Left renal pelvis (tissue), 4 donors: ENCODE results near the gene USP2. TPM values are rescaled to one million over a fixed set of nuclear protein-coding genes. Genes with fewer than 3 reads are reported as not detected.

Experiments used
- DNase-seq, 4 donors: peaks; one replicate each; pipeline ENCODE4 v3.0.0-alpha.2; 2013; ENCODE audit warnings: low read depth in 4 of 4, low spot score in 3 of 4
- polyA plus RNA-seq, 4 donors: library from polyadenylated mRNA; unstranded; fragments of 120-200 nt; gene quantifications; one replicate each; pipeline ENCODE4 v1.2.1, GENCODE V29; 2013; ENCODE audit not compliant: insufficient read length in 4 of 4

Gene USP2
- polyA plus RNA-seq, 4 donors: 1.7 to 15.9 (median 9.5) TPM

DNA sequence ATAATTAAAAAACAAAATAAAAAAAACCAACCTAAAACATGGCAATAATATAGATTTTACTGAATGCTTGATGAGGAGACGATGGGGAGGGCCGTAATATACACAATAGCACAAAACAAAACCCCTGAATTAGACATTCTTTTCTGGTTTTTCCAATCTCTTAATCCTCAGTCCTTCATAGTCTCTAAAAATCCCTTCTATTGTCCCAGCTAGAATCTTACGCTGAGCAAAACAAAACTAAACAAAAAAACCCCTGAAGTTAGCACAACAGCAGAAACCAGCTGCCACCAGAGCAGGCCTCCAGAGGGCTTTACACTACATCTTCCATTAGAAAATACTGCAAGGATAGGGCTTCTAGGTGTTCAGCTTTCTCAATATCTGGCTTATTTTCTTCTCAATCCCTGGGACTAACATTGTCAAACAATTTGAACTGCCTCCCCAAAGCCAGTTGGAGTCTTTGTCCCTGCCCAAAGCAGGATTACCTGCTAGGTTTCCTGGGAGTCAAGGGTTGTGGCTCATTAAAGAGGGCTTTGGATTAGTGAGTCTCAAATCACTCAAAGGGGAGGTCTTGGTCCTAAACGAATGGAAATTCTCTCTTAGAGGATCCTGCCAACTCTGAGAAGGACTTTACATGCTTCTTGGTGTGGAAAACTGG is 49.3 kb downstream of the USP2 start:
- DNase-seq: no peak

DNA sequence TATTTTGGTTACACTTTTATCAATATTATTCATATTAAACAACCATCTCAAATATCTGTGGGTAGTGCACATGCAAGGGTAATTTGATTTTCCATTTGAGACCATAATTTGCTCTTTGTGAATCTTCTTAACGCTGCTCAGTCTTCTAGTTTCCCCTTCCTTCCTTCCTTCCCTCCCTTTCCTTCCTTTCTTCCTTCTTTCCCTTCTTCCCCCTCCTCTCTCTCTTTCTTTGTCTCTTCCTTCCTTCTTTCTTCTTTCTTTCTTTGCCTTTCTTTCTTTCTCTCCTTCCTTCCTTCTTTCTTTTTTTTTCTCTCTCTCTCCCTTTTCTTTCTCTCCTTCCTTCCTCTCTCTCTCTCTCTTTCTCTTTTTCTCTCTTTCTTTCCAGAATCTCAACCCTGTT is 51.3 kb downstream of the USP2 start:
- no peak for DNase-seq

DNA sequence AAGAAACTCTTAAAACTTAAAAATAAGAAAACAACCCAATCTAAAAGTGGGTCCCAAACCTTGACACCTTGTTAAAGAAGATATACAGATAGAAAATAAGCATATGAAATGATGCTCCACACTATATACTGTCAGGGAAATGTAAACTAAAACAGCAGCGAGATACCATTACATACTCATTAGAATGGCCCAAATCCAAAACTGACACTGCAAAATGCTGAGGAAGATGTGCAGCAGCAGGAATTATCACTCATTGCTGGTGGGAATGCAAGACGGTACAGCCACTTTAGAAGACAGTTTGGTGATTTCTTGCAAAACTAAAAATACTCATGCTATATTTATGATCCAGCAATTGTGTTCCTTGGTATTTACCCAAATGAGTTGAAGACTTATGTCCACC is 52.2 kb downstream of the USP2 start:
- no peak for DNase-seq

DNA sequence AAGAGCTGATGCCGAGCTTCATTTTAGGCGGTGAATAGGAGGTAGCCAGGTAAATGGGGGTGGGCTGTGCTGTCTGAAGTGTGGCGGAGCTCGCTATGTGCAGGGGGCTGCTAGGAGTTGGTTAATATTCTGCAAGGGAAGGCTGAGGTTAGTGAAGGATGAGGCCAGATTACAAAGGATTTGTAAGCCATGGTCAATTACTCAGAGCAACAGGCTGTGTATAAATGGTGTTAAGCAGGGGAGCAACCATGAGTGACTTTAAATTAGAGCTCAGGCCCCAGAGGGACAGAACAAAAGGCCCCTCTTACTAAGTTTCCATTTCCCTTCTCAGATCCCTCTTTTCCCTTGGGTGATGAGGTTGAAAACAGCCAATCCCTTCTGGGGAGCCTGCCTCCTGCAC is 57.3 kb downstream of the USP2 start:
- no peak for DNase-seq

DNA sequence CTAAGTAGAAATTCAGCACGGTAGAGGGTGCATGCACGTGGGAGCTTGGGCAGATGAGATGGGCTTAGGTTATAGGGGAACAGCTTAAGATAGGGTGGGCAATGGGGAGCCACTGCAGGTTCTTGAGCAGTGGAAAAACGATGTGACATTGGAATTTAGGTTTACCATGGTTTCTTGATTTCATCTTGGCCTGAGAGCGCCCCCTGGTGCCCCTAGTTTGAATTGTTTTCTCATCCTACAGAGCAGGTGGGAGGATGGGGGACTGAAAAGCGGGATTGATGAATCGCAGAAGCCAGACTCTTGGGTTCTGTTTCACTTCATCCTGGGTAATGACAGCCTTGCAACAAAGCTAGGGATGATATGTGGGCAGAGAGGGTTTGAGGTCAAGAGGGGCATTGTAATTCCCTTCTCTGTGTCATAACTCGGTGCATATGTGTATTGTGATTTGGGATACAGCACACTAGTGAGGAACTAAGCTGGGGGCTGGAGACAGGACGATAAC is 57.9 kb downstream of the USP2 start:
- DNase-seq: no peak

DNA sequence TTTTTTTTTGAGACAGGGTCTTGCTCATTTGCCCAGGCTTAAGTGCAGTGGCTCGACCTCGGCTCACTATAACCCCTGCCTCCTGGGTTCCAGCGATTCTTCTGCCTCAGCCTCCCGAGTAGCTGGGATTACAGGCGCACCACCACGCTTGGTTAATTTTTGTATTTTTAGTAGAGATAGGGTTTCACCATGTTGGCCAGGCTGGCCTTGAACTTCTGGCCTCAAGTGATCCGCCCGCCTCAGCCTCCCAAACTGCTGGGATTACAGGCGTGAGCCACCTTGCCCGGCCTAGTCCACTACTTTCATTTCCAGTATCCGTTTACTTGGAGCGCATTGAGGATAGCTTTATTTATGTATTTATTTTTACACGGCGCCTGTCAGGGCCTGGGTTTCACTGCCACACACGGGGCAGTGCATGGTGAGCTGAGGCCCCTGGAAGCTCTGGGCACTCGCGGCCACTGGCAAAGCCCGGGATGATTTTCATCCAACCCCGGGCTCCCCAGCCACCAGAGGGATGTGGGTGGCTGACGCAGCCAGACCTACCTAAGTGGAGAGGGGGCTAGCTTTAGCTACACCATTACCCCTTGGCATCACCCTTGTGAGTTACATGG is 58.5 kb downstream of the USP2 start:
- DNase-seq: no peak

DNA sequence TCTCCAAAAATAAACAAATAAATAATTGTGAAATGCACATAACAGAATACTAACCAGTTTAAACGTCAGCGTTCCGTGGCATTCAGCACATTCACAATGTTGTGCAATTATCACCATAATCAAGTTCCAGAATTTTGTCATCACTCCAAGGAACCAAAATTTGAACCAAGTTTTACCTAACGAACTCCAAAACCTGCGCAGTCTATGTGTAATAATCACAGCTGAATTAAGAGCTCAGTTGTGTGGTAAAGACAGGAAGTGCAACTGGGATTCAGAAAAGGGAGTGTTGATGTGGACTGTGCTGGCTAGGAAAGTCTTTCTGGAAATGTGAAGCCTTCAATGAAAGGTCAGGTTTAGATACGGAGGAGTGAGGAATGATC is 59.1 kb downstream of the USP2 start:
- DNase-seq: no peak

DNA sequence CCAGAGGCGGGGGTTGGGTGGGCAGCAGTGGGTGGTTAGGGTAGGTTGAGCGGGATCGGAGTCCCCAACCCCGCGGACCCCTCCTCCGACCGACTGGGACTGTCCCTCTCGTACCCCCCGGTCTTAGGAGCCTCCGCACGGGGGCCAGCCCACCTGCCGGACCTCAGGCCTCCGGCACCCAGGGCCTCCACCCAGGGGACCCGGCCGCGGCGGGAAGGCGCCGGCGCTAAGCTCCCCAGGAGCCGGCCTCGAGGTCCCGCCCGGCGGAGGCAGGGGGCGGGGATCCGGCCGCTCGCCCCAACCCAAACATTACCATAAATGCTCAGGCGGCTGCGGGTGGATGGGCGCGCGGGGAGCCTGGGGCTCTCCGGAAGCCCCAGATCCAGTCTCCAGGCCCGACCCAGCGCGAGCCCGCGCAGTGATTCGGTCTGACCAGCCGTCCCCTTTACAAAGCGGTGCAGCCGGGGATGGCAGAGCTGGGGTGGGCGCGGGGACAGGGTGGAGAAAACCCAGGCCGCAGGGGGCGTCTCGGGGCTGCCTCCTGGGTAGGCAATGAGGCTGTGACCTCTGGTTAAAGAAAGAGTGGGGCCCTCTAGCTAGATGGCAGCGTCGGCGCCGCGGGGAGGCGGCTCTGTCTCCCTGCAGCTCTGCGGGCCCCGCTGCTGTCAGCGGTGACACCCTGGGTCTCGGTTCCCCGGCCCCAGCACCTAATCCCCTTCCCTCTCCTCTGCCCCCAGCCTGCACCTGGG is 60.5 kb downstream of the USP2 start:
- DNase-seq: no peak

DNA sequence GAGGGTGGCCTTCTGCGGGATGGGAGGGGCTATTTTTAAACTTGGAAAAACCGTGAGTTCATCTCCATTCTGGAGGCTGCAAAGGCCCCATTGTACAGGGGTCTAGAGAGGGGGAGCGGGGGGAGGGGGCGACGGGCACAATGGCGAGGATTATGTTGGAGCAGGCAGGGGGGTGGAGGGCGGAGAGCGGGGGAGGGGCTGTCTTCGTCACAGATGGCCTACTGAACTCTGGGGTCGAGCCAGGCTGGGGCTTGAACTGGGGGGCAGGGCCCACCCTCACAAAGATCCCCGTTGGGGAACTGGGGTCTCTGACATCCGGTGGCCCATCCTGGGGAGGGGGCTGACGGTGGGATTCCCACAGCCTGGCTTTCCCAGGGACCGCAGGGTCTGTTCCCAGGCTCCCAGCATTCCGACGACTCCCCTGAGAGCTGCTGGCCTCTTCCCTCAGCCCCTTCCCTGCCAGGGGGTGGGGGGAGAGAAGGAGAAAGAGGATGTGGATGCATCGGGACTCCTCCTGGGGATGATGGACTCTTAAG is 61.2 kb downstream of the USP2 start:
- DNase-seq: no peak

DNA sequence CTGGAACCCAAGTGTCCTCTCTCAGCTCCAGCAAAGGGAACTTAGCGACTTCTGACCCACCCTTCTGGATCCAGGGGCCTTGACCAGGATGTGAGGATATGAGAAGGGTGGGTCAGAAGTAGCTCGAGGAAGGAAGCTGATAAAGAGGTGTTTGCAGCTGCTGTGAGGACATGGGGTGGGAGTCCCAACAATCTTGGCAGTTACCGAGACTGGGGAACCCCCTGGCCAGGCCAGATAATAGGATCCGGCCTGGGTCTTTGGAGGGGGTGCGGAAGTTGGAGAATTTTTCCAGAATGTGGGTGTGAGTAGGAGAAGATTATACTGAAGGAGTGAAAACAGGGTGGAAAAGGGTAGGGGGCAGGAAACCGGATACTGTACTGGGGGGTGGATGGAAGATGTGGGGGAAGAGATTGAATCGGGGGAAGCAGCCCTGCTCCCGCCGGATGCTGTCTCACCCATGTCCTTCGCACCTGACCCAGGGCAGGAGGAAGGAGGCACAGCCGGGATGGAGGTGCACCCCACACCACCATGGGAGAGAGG is 61.7 kb downstream of the USP2 start:
- DNase-seq: no peak

DNA sequence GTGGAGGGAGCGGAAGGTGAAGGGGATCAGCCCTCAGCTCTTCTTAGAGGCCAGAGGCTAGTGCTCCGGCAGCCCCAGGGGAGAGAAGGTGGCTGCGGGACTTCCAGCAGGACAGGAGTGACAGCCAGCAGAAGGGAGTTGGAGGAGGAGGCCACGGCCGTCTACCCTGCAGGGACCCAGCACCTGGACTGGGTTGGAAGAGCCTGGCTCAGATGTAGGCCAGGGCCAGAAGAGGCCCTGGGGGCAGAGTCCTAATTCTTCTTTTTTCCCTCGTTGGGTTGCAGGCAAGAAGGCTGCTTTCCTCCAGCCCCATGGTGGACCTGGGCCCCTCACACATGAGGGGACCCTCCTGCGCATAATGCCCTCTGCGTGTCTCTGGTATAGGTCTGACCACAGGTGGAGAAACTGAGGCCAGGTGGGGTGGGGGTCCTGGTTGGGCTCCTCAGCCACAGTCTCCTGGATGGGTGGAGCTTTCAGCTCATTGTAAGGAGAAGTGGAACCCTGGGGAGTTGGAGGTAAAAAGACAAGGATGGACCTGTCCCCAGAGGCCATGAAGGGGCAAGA is 62.3 kb downstream of the USP2 start:
- DNase-seq: no peak

DNA sequence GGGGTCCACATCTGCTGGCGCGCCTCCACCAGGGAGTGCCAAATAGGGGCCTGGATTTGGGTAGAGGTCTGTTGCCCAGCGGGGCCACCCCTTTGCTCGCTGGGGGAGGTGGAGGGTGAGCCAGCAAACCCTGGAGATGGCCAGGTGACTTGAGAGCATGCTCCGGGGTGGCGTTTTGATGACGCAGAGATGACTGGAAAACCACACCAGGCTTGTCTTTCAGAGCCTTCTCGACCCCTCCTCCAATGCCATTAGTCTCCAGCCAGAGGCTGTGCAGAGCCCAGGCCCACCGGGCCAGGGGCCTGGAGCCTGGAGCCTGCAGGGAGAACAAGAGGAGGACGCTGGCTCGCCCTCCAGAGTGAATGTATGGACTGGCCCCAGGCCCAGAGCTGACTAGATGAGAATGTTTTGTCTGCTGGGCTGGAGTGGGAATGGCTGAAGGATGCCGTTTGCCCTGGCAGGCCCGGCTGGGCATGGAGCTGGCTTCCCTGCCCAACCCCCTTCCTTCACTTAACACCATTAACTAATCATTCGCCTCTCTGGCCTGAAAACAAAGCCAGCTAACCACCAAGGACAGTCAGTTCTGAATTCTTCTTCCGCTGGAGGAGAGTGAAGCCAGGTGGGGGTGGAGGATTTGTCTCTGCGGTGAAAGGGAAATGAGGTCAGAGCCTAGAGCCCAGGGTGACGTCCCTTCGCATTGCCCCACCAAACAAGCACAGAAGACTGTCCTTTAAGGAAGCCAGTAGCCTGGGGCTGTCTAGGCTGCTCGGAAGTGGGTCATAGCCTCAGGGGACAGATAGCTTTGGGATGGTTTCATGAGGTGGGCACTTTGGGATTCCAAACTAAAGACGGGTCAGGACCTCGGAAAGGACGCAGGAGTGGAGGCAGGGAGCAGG is 63.0 kb downstream of the USP2 start:
- no peak for DNase-seq

DNA sequence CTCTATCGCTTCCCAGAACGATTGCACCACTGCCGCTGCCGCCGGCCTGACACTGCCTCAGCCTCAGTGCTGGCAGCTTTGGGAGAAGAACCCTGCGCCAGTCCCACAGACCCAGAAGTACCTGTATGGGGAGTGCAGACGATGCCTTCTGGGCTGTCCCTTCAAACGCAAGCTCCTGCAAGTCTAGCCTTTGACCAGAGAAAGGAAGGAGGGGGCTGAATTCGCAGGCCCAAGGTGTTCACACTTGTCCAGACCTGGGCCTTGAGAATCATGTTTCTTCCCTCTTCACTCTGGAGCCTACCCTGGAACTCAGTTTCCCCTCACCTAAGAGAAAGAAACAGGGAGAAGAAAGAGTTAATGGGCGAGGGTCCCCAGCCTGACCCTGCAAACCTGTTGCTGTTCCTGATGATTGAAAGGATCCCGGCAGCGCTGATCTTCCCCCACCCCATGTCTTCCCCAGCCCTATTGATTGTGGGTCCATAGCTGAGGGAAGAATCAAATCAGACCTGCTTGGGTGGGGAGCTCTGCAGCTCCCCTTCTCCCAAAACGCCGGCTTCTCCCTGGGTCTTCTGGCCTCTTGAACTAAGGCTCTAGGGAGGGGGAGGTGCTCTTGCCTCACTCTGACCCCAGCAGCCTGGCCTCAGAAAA is 63.8 kb downstream of the USP2 start:
- no peak for DNase-seq

DNA sequence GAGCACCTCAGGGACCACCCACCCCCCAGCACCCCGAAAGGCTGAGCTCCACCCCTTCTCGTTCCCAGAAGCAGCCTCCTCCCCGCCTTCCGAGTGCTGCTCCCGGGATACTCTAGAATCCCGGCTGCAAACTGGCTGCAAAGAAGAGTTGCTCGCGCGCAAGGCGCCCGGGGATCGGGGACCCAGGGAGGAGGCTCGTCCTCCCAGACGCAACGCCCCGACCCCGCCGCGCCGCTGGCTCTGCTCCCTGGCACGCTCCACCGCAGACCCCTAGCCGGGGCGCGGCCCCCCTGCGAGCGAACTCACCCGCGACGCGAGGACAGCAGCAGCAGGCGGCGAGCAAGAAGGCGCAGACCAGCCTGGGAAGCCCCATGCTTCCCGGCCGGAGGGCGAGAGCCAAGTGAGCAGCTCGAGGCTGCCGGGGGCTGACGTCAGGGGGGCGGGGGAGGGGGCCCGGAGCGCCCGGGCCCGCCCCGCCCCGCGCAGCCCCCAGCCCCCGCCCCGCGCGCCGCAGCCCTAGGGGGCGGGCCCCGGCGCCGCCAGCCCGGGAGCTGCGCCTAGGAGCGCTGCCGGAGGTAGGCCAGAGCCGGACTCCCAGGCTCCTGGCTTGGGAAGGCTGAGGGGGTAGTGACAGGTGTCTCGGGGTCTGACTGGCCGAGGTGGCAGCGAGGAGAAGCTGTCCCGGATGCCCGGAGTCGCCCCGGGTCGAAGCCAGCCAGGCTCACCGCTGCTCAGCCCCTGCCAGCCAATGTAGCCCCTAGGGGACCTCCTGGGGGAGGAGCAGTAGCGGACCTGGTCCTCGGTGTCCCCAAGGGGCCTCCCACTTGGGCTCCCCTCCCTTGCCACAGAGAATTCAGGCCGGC is 64.5 kb downstream of the USP2 start, which contains the start of gene MCAM:
Gene MCAM, minus strand, starts transcription at position 402 of the 863 bp plus-strand sequence. Its CDS starts 29 bp downstream, at position 373.
- DNase-seq: no peak

DNA sequence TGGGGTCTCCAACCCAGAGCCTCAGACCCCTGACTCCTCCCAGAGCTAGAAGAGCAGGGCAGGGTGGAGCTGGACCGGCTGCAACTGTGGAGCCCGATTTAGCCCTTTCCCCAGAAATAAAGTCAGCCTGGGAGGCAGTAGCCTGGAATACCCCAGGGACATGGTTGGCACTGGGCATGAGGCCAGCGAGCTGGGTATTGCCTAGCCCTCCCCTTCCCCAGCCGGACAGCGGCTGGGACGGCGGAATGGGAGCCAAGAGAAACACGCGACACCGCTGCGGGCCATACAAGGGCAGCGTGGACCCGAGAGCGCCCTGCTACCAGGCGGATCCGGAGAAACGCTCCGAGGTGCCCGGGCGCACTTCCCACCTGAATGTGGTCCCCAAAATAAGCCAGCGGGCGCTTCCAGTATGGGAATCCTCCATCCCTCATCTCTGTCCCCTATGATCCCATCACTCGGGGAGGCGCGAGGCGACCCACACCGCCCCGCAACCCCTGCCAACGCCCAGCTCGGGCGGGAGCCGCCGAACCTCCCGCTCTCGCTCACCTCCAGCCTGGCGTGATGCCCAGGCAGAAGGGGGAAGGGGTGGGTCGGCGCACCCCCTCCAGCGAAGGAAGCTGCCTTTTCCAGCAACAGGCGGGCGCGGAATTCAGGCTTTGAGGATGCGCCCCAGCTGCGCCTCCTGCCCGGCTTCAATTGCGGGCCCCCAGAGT is 65.3 kb downstream of the USP2 start:
- no peak for DNase-seq

DNA sequence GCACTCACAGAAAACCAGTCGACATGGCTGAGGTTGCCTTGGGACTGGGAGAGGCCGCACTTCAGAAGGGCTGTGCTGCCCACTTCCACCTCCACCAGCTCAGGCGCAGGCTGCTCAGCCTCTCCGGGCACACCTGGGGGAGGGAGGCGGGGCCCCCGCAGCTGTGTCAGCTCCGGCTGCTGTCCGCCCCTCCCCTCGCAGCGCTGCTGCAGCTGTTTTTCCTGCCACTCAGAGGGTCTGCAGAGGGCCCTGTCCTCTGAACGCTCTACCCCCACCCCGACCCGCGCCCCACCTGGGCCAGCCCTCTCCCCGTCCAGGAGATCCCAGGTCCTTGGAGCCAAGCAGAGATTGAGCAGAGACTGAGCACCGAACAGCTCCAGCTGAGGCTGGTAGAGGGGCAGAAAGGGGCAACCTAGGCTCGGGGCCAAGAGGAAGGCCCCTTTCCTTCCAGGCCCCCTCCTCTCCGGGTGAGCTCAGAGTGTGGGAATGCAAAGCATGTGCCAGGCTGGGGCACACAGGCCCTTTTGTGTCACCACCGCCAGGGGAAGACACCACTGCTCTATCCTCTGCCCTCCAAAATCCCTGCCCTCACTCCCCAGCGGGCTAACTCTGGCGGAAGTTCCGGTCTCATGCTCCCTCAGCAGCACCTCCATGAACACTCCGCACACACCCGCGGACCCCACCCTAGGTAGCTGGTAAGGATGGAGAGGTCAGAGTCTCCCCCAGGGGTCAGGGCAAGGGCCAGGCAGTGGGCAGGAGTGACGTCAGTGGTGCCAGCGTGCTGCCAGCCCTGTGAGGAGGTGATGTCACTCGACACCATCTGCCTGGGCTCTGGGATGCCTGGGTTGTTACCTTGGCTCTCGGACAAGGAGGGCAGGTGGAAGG is 66.1 kb downstream of the USP2 start:
- no peak for DNase-seq

DNA sequence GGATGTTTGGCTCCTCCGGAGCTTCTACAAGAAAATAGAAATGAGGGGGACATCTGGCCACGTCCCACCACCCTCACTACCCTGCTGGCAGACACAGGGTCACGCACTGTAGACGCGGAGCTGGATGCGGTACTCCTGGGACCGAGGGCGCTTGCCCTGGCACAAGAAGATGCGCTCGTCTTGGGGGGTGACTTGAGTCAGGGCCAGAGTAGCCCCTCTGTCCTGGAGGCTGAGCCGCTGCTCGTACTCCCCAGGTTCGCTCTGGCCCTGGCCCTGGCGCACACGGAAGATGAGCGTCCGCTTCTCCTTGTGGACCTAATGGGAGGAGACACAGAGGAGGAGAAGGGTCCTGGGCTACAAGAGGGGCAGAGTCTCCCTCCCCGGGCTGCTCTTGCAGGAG is 66.8 kb downstream of the USP2 start:
- no peak for DNase-seq
